Endothelial cell of umbilical vein (primary cell): ENCODE data around the gene DCAF6. TPM values are rescaled to one million over a fixed set of nuclear protein-coding genes. Genes with fewer than 3 reads are reported as not detected.

Experiments used
- BruUV-seq: library from RNA; stranded (reverse); fragments of 400-500 nt; replicated peaks from 2 replicates; lab custom pipeline; 2021; lab: Mats Ljungman, UMichigan
- CTCF ChIA-PET: fragments of 300-600, 350-600 bp; sonication (Branson Sonifier 250); formaldehyde crosslinking; loops from one replicate; lab custom pipeline; 2021; ENCODE audit warnings: antibody characterized with exemption, inconsistent platforms; lab: Charles Lee
- POLR2A ChIA-PET: fragments of 300-600, 350-600 bp; sonication (Branson Sonifier 250); formaldehyde crosslinking; loops from one replicate; lab custom pipeline; 2021; ENCODE audit warnings: antibody characterized with exemption, inconsistent platforms; lab: Charles Lee
- DNase-seq: peaks from one replicate; pipeline ENCODE4 v3.0.0-alpha.2; 2011; ENCODE audit warnings: low read depth, low spot score
- FAIRE-seq: peaks from 2 replicates; lab custom pipeline; 2011; peaks lifted over from hg19 to GRCh38; lab: Jason Lieb, UNC
- H2AFZ ChIP-seq: 2 replicates; pipeline ENCODE4 v1.6.0; 2012; ENCODE audit warnings: low read depth, low read length, control low read depth, inconsistent platforms
- H3K27ac ChIP-seq: 2 replicates; pipeline ENCODE4 v1.5.1; 2011; ENCODE audit warnings: low read depth, mild to moderate bottlenecking, control low read depth, low read length, moderate library complexity; ENCODE audit not compliant: insufficient read depth
- H3K27me3 ChIP-seq, 2 experiments: 2 replicates each; pipeline versions ENCODE4 v1.6.0 to v1.6.1; 2011; ENCODE audit warnings: low read length in 2 of 2, mixed read lengths in 1 of 2; ENCODE audit not compliant: control insufficient read depth in 2 of 2, insufficient read depth in 2 of 2
- H3K36me3 ChIP-seq, 2 experiments: 2 replicates in 1 of 2; 3 replicates in 1 of 2; pipeline ENCODE4 v1.5.1; 2011; ENCODE audit warnings: low read length in 2 of 2, mild to moderate bottlenecking in 1 of 2, moderate library complexity in 1 of 2; ENCODE audit not compliant: control insufficient read depth in 2 of 2, insufficient read depth in 2 of 2; ENCODE audit errors: extremely low read depth in 1 of 2
- H3K4me1 ChIP-seq: 3 replicates; pipeline ENCODE4 v1.5.1; 2011; ENCODE audit warnings: mild to moderate bottlenecking, low read length; ENCODE audit not compliant: control insufficient read depth, insufficient read depth; ENCODE audit errors: extremely low read depth
- H3K4me2 ChIP-seq: 2 replicates; pipeline ENCODE4 v1.6.1; 2011; ENCODE audit warnings: low read length, control low read depth, mixed read lengths; ENCODE audit not compliant: insufficient read depth
- H3K4me3 ChIP-seq, 3 experiments: fragments of 200-600 bp in 1 of 3; sonication (generic), shearing (Covaris generic) in 1 of 3; replicated peaks in 1 of 3; 2 replicates each; pipeline ENCODE4 v1.5.1; 2011 to 2016; ENCODE audit warnings: control low read depth in 3 of 3, low read length in 3 of 3, mild to moderate bottlenecking in 2 of 3, inconsistent platforms in 1 of 3, low read depth in 1 of 3, moderate library complexity in 1 of 3; ENCODE audit not compliant: insufficient read depth in 1 of 3
- H3K79me2 ChIP-seq: 2 replicates; pipeline ENCODE4 v1.6.0; 2012; ENCODE audit warnings: low read length, inconsistent platforms; ENCODE audit not compliant: control insufficient read depth, insufficient read depth
- H3K9ac ChIP-seq: replicated peaks from 2 replicates; pipeline ENCODE3; 2011; ENCODE audit warnings: low read length, control low read depth; ENCODE audit not compliant: insufficient read depth; ENCODE audit errors: extremely low read depth
- H3K9me1 ChIP-seq: replicated peaks from 3 replicates; pipeline ENCODE4 v1.6.0; 2011; ENCODE audit warnings: mild to moderate bottlenecking, low read length; ENCODE audit not compliant: control insufficient read depth, insufficient read depth; ENCODE audit errors: extremely low read depth
- H3K9me3 ChIP-seq: replicated peaks from 2 replicates; pipeline ENCODE4 v1.5.1; 2012; ENCODE audit warnings: low read length, inconsistent platforms; ENCODE audit not compliant: control insufficient read depth, insufficient read depth
- H4K20me1 ChIP-seq: replicated peaks from 2 replicates; pipeline ENCODE3; 2011; ENCODE audit warnings: mild to moderate bottlenecking, low read length; ENCODE audit not compliant: control insufficient read depth, insufficient read depth; ENCODE audit errors: extremely low read depth
- EZH2 ChIP-seq: IDR thresholded peaks from 2 replicates; pipeline ENCODE4 v1.6.1; 2012; ENCODE audit warnings: borderline replicate concordance, low read depth, mild to moderate bottlenecking, moderate library complexity, low read length, inconsistent platforms; ENCODE audit not compliant: severe bottlenecking
- FOS ChIP-seq: IDR thresholded peaks from 2 replicates; pipeline ENCODE4 v1.6.1; 2011; ENCODE audit warnings: mild to moderate bottlenecking, low read length, moderate library complexity, borderline replicate concordance; ENCODE audit not compliant: insufficient read depth
- GATA2 ChIP-seq: IDR thresholded peaks from 2 replicates; pipeline ENCODE4 v1.7.0; 2011; ENCODE audit warnings: low read depth, mild to moderate bottlenecking, moderate library complexity, mixed read lengths, low read length; ENCODE audit not compliant: insufficient read length, insufficient read depth
- JUN ChIP-seq: IDR thresholded peaks from 2 replicates; pipeline ENCODE4 v1.6.1; 2011; ENCODE audit warnings: borderline replicate concordance, low read depth; ENCODE audit not compliant: insufficient read length, insufficient read depth
- MAX ChIP-seq: IDR thresholded peaks from 2 replicates; pipeline ENCODE4 v1.6.1; 2011; ENCODE audit not compliant: insufficient read depth, insufficient read length
- MYC ChIP-seq: IDR thresholded peaks from one replicate; pipeline ENCODE4 v1.6.1; 2011; ENCODE audit warnings: mild to moderate bottlenecking, low read depth, low read length
- POLR2A ChIP-seq: IDR thresholded peaks from 2 replicates; pipeline ENCODE4 v1.6.1; 2012; ENCODE audit warnings: low read depth, mild to moderate bottlenecking, control low read depth, low read length
- POLR2AphosphoS5 ChIP-seq: IDR thresholded peaks from 2 replicates; pipeline ENCODE4 v1.6.1; 2012; ENCODE audit warnings: low read depth, mild to moderate bottlenecking, control low read depth, low read length, moderate library complexity; ENCODE audit not compliant: insufficient read depth
- dilution Hi-C: fragments of 300-500 bp; cut with MboI; formaldehyde crosslinking; loops from one replicate; pipeline ENCODE4 v1.15.0; 2019; ENCODE audit warnings: low sequenced_read_pairs; ENCODE audit not compliant: extremely low pct_ligation_motif_present
- intact Hi-C: fragments of 100-400 bp; cut with micrococcal nuclease; formaldehyde crosslinking; loops from one replicate; pipeline ENCODE4 v1.10.0; 2022
- polyA plus RNA-seq, 4 experiments: library from polyadenylated mRNA; depleted of rRNA in 3 of 4; stranded (reverse) in 3 of 4; unstranded in 1 of 4; fragments of >200 nt; gene quantifications; 2 replicates each; pipeline versions ENCODE4 v1.2.1 to v1.2.3, GENCODE V29; 2011 to 2012; ENCODE audit warnings: missing spikeins in 1 of 4
- total RNA-seq: library from RNA; stranded (reverse); gene quantifications from 2 replicates; pipeline ENCODE4 v1.2.3, GENCODE V29; 2021
- TF ChIP-seq, protein P1 (sequence below), 2 donors: IDR thresholded peaks; 1 replicate in 1 of 2; 2 replicates in 1 of 2; pipeline ENCODE4 v1.5.1; 2011; ENCODE audit warnings: low read length in 2 of 2, mild to moderate bottlenecking in 2 of 2, moderate library complexity in 2 of 2, control low read depth in 1 of 2, inconsistent platforms in 1 of 2, low read depth in 1 of 2; ENCODE audit not compliant: insufficient read depth in 1 of 2; ENCODE audit errors: extremely low read depth in 1 of 2

The DCAF6 gene
- total and polyA plus RNA-seq, 2 donors (not counting 3 experiments of a cell fraction or from before 2014, with no cell fraction given): 28.6 to 39.4 TPM

GRCh38 chr1:167929725-167930124, 6.8 kb upstream of the DCAF6 start:
- no peak for TF ChIP-seq FOS
- no peak for TF ChIP-seq EZH2
- no peak for TF ChIP-seq JUN
- TF ChIP-seq MYC: no peak
- TF ChIP-seq, protein P1, sequence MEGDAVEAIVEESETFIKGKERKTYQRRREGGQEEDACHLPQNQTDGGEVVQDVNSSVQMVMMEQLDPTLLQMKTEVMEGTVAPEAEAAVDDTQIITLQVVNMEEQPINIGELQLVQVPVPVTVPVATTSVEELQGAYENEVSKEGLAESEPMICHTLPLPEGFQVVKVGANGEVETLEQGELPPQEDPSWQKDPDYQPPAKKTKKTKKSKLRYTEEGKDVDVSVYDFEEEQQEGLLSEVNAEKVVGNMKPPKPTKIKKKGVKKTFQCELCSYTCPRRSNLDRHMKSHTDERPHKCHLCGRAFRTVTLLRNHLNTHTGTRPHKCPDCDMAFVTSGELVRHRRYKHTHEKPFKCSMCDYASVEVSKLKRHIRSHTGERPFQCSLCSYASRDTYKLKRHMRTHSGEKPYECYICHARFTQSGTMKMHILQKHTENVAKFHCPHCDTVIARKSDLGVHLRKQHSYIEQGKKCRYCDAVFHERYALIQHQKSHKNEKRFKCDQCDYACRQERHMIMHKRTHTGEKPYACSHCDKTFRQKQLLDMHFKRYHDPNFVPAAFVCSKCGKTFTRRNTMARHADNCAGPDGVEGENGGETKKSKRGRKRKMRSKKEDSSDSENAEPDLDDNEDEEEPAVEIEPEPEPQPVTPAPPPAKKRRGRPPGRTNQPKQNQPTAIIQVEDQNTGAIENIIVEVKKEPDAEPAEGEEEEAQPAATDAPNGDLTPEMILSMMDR (IDR thresholded peaks at IDR 0.05; ENCODE audit: extremely low read depth in 1 of 2, insufficient read depth in 1 of 2, low read depth in 1 of 2, low read length in 2 of 2): no peak
- Histone ChIP-seq H3K4me2 (no peak overlapping the region), H3K4me3 (no peak overlapping the region), H3K27ac (no peak overlapping the region), H3K4me1 (peaks cover 8% of the 10 kb centered on the region), H3K9me1 (no peaks in the 10 kb centered on the region), H3K27me3 (no peaks in the 10 kb centered on the region), H4K20me1 (no peaks in the 10 kb centered on the region), H3K9me3 (no peaks in the 10 kb centered on the region), H3K9ac (no peak overlapping the region), H3K36me3 (no peaks in the 10 kb centered on the region), H3K79me2 (peaks cover 3% of the 10 kb centered on the region), H2AFZ (no peak overlapping the region)
- CTCF ChIA-PET: interaction anchor here (1.0 to 1.3 kb wide), 4 partner anchors 8 to 21 kb away, joined by 3 to 4 read pairs (median 3); partner anchors contain the start of gene ADCY10
- dilution Hi-C loops (no loop called here), intact Hi-C loops (no loop called here)
- no TSS peak for BruUV-seq
- DNase-seq: no peak
- no peak for FAIRE-seq
- POLR2A ChIA-PET: no interaction called here

GRCh38 chr1:167933788-167934187, 2.7 kb upstream of the DCAF6 start:
- Histone ChIP-seq H3K27ac (no peak overlapping the region), H3K36me3 (no peaks in the 10 kb centered on the region), H3K9ac (no peak overlapping the region), H3K9me3 (no peaks in the 10 kb centered on the region), H3K9me1 (no peaks in the 10 kb centered on the region), H3K27me3 (no peaks in the 10 kb centered on the region), H3K4me3 (no peak overlapping the region), H3K79me2 (peaks cover 28% of the 10 kb centered on the region), H3K4me1 (peaks cover 18% of the 10 kb centered on the region), H3K4me2 (no peak overlapping the region), H2AFZ (no peak overlapping the region), H4K20me1 (no peaks in the 10 kb centered on the region)
- FAIRE-seq (no peak), DNase-seq (no peak)
- no peak for TF ChIP-seq FOS
- no peak for TF ChIP-seq MYC
- no peak for TF ChIP-seq POLR2AphosphoS5
- TF ChIP-seq, protein P1 (IDR thresholded peaks at IDR 0.05; ENCODE audit: extremely low read depth in 1 of 2, insufficient read depth in 1 of 2, low read depth in 1 of 2, low read length in 2 of 2): no peak
- no peak for TF ChIP-seq MAX
- TF ChIP-seq EZH2: no peak
- no peak for TF ChIP-seq JUN
- no peak for TF ChIP-seq POLR2A
- TF ChIP-seq GATA2: no peak
- no TSS peak for BruUV-seq
- dilution Hi-C loops (no loop called here), intact Hi-C loops (no loop called here)
- ChIA-PET POLR2A (no interaction called here), CTCF (interaction anchor here (1.0 to 3.7 kb wide), 2 partner anchors 15 to 148 kb away, joined by 4 to 49 read pairs; no protein-coding TSS in a partner anchor)
